ENCODE results near the gene HS1BP3.
A peak's percentile ranks its signal among the peaks of the same experiment; 100 is the strongest.

- TF ChIP-seq POLR2A (IDR thresholded peaks at IDR 0.05) (no peak), CTCF (IDR thresholded peaks at IDR 0.05) (peak in 3 of 6 experiments; percentile 16 to 47 (median 44))
Measured at GRCh38 chr2:20600756-20601325, 50.1 kb downstream of the HS1BP3 start.

Measured in thyroid gland (tissue), 4 donors.